WERI-Rb-1 (cell line): ENCODE data around the gene NR6A1.

ENCODE experiments used
- DNase-seq: peaks from one replicate; pipeline ENCODE4 v3.0.0-alpha.2; 2020
- H3K27ac ChIP-seq: fragments of 250-450 bp; sonication (Bioruptor Pico); 2 replicates; pipeline ENCODE4 v1.5.1; 2020; ENCODE audit warnings: mild to moderate bottlenecking, moderate library complexity
- H3K27me3 ChIP-seq: fragments of 250-450 bp; sonication (Bioruptor Pico); 2 replicates; pipeline ENCODE4 v1.5.1; 2021; ENCODE audit warnings: mild to moderate bottlenecking, low read depth, moderate library complexity; ENCODE audit not compliant: insufficient read depth, severe bottlenecking
- H3K36me3 ChIP-seq: fragments of 250-450 bp; sonication (Bioruptor Pico); 2 replicates; pipeline ENCODE4 v1.5.1; 2020; ENCODE audit warnings: mild to moderate bottlenecking, moderate library complexity
- H3K4me3 ChIP-seq: 2 replicates; pipeline ENCODE4 v1.5.1; 2011; ENCODE audit warnings: low read depth, mild to moderate bottlenecking, control low read depth, low read length
- H3K9me3 ChIP-seq: fragments of 250-450 bp; sonication (Bioruptor Pico); 2 replicates; pipeline ENCODE4 v1.5.1; 2021; ENCODE audit warnings: mild to moderate bottlenecking, moderate library complexity; ENCODE audit not compliant: severe bottlenecking
- TF ChIP-seq, protein P1 (sequence below): IDR thresholded peaks from 2 replicates; pipeline ENCODE4 v1.5.1; 2011; ENCODE audit warnings: low read depth, mild to moderate bottlenecking, control low read depth, inconsistent platforms, low read length

NR6A1 gene

DNA sequence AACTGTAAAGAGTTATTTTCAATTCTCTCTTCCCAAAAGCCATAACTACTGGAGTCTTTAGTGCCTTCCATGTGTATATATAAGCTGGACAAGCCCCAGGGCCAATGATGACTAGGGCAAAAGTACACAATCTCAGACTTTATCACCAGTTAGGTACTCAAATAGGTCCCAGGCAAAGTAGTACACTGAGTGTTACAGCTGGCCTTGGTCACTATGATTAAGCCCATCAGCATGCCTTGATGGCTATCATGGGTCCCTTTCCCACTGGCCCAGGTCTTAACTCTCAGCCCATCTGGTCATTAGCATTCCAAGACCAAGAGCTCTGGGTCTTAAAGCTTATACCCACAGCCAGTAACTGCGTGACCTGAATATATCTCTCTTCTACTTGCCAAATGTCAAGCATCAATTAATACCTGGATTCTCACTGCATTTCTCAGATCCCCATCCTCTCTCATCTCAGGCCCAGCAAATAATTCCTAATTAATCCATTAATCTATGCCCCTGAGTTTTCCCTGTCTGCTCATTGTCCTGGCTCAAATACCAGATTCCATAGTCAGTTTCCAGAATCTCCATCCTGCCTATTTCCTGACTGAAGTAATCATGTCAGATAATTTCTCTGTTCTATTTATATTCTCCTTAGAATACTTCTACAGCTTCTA is 62.3 kb downstream of the NR6A1 start:
- H3K36me3 ChIP-seq, result peaks cover 12% of the 10 kb centered on the region
- no peaks in the 10 kb centered on the region for H3K27me3 ChIP-seq
- TF ChIP-seq, protein P1, sequence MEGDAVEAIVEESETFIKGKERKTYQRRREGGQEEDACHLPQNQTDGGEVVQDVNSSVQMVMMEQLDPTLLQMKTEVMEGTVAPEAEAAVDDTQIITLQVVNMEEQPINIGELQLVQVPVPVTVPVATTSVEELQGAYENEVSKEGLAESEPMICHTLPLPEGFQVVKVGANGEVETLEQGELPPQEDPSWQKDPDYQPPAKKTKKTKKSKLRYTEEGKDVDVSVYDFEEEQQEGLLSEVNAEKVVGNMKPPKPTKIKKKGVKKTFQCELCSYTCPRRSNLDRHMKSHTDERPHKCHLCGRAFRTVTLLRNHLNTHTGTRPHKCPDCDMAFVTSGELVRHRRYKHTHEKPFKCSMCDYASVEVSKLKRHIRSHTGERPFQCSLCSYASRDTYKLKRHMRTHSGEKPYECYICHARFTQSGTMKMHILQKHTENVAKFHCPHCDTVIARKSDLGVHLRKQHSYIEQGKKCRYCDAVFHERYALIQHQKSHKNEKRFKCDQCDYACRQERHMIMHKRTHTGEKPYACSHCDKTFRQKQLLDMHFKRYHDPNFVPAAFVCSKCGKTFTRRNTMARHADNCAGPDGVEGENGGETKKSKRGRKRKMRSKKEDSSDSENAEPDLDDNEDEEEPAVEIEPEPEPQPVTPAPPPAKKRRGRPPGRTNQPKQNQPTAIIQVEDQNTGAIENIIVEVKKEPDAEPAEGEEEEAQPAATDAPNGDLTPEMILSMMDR, result no peak
- peak; percentile 73 for DNase-seq
- H3K27ac ChIP-seq, result no peak overlapping the region
- H3K4me3 ChIP-seq, result no peak overlapping the region
- H3K9me3 ChIP-seq, result no peaks in the 10 kb centered on the region

DNA sequence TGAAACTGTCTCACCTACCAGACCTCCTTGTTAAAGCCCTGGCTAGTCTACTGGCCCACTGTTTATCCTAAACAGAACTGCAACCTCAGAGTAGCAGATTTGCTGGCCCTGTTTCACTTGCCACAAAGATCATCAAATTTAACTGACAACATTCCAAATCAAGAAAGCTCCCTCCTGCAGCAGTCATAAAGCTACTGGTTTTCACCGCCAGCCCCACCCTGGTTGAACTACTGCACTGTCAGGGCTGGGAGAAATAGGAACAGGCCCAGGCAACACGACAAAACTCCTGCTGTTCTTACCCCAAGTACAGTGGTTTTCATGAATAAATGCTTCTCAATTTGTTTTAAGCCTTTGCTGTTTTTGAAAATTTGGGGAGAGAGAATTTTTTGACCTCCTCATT is 63.0 kb downstream of the NR6A1 start:
- no peaks in the 10 kb centered on the region for H3K9me3 ChIP-seq
- H3K27me3 ChIP-seq, result no peaks in the 10 kb centered on the region
- TF ChIP-seq, protein P1, result no peak
- no peak overlapping the region for H3K4me3 ChIP-seq
- no peak overlapping the region for H3K27ac ChIP-seq
- DNase-seq, result no peak
- H3K36me3 ChIP-seq, result peaks cover 16% of the 10 kb centered on the region

DNA sequence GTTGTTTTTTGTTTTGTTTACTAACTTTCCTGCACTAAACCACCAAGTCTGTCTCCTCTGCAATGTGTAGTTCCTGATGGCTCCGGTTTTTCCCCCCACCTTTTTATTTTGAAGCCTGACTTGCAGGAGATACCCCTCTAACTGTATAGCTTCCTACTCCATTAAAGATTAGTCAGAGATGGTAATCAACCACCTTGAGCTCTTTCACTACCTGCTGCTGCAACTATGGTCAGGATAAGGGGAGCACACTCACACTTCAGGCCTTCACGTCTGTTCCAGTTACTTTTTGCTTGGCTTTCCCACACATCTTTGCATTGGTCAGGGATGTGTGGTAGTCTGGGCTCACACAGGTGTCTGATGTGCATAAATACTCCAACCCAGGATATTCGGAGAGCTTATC is 63.4 kb downstream of the NR6A1 start:
- no peaks in the 10 kb centered on the region for H3K27me3 ChIP-seq
- H3K27ac ChIP-seq, result no peak overlapping the region
- TF ChIP-seq, protein P1, result no peak
- peaks cover 16% of the 10 kb centered on the region for H3K36me3 ChIP-seq
- H3K4me3 ChIP-seq, result no peak overlapping the region
- H3K9me3 ChIP-seq, result no peaks in the 10 kb centered on the region
- DNase-seq, result no peak

DNA sequence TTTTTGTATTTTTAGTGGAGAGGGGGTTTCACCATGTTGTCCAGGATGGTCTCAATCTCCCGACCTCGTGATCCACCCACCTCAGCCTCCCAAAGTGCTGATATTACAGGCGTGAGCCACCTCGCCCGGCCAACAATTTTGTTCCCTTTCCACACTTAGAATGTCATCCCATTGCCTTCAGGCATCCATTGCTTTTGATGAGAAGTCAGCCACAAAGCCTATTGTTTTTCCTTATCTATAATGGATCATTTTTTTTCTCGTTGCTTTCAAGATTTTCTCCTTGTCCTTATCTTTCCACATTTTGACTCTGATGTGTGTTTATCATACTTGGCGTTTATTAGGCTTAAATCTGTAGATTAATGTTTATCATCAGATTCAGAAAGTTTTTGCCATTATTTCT is 64.4 kb downstream of the NR6A1 start:
- Histone ChIP-seq H3K36me3 (peaks cover 16% of the 10 kb centered on the region), H3K27ac (no peak overlapping the region), H3K27me3 (no peaks in the 10 kb centered on the region), H3K9me3 (no peaks in the 10 kb centered on the region), H3K4me3 (no peak overlapping the region)
- TF ChIP-seq, protein P1, result no peak
- no peak for DNase-seq

DNA sequence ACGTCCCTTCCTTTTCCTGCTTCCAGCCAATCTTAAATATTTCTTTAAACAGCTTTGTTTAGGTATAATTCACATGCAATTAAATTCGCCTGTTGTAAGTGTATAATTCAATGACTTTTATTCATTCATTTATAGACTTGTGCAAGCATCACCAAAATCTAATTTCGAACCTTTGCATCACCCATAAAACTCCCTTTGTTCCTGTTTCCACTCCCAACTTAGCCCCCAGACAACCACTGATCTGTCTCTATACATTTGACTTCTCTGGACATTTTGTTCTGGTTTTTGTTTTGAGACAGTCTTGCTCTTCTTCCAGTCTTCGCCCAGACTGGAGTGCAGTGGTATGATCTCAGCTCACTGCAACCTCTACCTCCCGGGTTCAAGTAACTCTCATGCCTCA is 71.5 kb downstream of the NR6A1 start:
- TF ChIP-seq, protein P1, result no peak
- Histone ChIP-seq H3K4me3 (no peak overlapping the region), H3K9me3 (no peaks in the 10 kb centered on the region), H3K27ac (no peak overlapping the region), H3K27me3 (no peaks in the 10 kb centered on the region), H3K36me3 (peaks cover 12% of the 10 kb centered on the region)
- DNase-seq, result no peak

GRCh38 chr9:124698265-124698664 is 72.8 kb downstream of the NR6A1 start:
- TF ChIP-seq, protein P1, result no peak
- Histone ChIP-seq H3K27me3 (no peaks in the 10 kb centered on the region), H3K4me3 (no peak overlapping the region)

More at GRCh38 chr9:124698265-124698664, 72.8 kb downstream of the NR6A1 start:
- no peak overlapping the region for H3K27ac ChIP-seq
- no peaks in the 10 kb centered on the region for H3K9me3 ChIP-seq
- no peak for DNase-seq
- H3K36me3 ChIP-seq, result no peaks in the 10 kb centered on the region; the same call in none of the 2 replicates
